HepG2 (cell line): Measurements from ENCODE around the gene FSCB.

ENCODE experiments used
- CENPBD1 ChIP-seq: sonication (generic); formaldehyde crosslinking; IDR thresholded peaks from 2 replicates; pipeline ENCODE4 v1.8.0; 2022; ENCODE audit warnings: missing genetic modification reagents, low read depth, mild to moderate bottlenecking, borderline replicate concordance
- ELF1 ChIP-seq: sonication (generic); formaldehyde crosslinking; IDR thresholded peaks from 2 replicates; pipeline ENCODE4 v1.4.0; 2020; ENCODE audit warnings: missing genetic modification reagents
- HCFC1 ChIP-seq: fragments of 150-350 bp; IDR thresholded peaks from 2 replicates; pipeline ENCODE4 v1.6.1; 2014; ENCODE audit warnings: low read depth, low read length
- NFIC ChIP-seq: IDR thresholded peaks from 2 replicates; pipeline ENCODE4 v1.6.1; 2012; ENCODE audit warnings: mild to moderate bottlenecking, low read length, inconsistent platforms
- POLR2AphosphoS5 ChIP-seq: IDR thresholded peaks from 2 replicates; pipeline ENCODE4 v1.6.1; 2012; ENCODE audit warnings: low read depth, low read length
- ZC3H13 ChIP-seq: sonication (generic); formaldehyde crosslinking; IDR thresholded peaks from 2 replicates; pipeline ENCODE4 v1.8.1; 2023; ENCODE audit warnings: mild to moderate bottlenecking, missing genetic modification reagents, moderate library complexity
- ZFX ChIP-seq: sonication (generic); formaldehyde crosslinking; IDR thresholded peaks from 2 replicates; pipeline ENCODE4 v1.4.0; 2020; ENCODE audit warnings: mild to moderate bottlenecking, low read depth, missing genetic modification reagents, moderate library complexity
- ZNF362 ChIP-seq: sonication (generic); formaldehyde crosslinking; IDR thresholded peaks from 2 replicates; pipeline ENCODE4 v1.4.0; 2020; ENCODE audit warnings: missing genetic modification reagents, mild to moderate bottlenecking, borderline replicate concordance
- ZNF552 ChIP-seq: sonication (generic); formaldehyde crosslinking; IDR thresholded peaks from 2 replicates; pipeline ENCODE4 v1.9.0; 2022; ENCODE audit warnings: missing genetic modification reagents, mild to moderate bottlenecking, borderline replicate concordance
- TF ChIP-seq, protein P1 (sequence below): sonication (generic); formaldehyde crosslinking; IDR thresholded peaks from 2 replicates; pipeline ENCODE4 v1.5.0; 2020; ENCODE audit warnings: mild to moderate bottlenecking, missing genetic modification reagents, moderate library complexity

- no peak for TF ChIP-seq ELF1 (CRISPR knock-in tag)
- no peak for TF ChIP-seq POLR2AphosphoS5
- no peak for TF ChIP-seq ZFX
- TF ChIP-seq ZNF552 (CRISPR knock-in tag), result no peak
- TF ChIP-seq, protein P1, sequence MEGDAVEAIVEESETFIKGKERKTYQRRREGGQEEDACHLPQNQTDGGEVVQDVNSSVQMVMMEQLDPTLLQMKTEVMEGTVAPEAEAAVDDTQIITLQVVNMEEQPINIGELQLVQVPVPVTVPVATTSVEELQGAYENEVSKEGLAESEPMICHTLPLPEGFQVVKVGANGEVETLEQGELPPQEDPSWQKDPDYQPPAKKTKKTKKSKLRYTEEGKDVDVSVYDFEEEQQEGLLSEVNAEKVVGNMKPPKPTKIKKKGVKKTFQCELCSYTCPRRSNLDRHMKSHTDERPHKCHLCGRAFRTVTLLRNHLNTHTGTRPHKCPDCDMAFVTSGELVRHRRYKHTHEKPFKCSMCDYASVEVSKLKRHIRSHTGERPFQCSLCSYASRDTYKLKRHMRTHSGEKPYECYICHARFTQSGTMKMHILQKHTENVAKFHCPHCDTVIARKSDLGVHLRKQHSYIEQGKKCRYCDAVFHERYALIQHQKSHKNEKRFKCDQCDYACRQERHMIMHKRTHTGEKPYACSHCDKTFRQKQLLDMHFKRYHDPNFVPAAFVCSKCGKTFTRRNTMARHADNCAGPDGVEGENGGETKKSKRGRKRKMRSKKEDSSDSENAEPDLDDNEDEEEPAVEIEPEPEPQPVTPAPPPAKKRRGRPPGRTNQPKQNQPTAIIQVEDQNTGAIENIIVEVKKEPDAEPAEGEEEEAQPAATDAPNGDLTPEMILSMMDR (CRISPR knock-in tag), result no peak
- no peak for TF ChIP-seq ZNF362
- no peak for TF ChIP-seq ZC3H13 (CRISPR knock-in tag)
- TF ChIP-seq HCFC1, result no peak
- no peak for TF ChIP-seq NFIC
- TF ChIP-seq CENPBD1 (CRISPR knock-in tag), result no peak
Observed at GRCh38 chr14:44529026-44529425, 21.9 kb upstream of the FSCB start.
